Keratinocyte (primary cell): ENCODE measurements around the gene TENM4. TPM values are rescaled to one million over a fixed set of nuclear protein-coding genes. Genes with fewer than 3 reads are reported as not detected.

ENCODE experiments used
- DNase-seq: peaks from one replicate; pipeline ENCODE4 v3.0.0-alpha.2; 2011; ENCODE audit warnings: low read depth, missing footprints, low spot score
- FAIRE-seq: peaks from 2 replicates; lab custom pipeline; 2011; peaks lifted over from hg19 to GRCh38; lab: Jason Lieb, UNC
- H2AFZ ChIP-seq: 2 replicates; pipeline ENCODE4 v1.6.0; 2012; ENCODE audit warnings: low read length, control low read depth, inconsistent platforms; ENCODE audit not compliant: control insufficient read depth
- H3K27ac ChIP-seq: 2 replicates; pipeline ENCODE4 v1.5.1; 2011; ENCODE audit warnings: low read length; ENCODE audit not compliant: control insufficient read depth, insufficient read depth
- H3K27me3 ChIP-seq: 3 replicates; pipeline ENCODE4 v1.6.0; 2011; ENCODE audit warnings: low read length; ENCODE audit not compliant: control insufficient read depth, insufficient read depth; ENCODE audit errors: extremely low read depth
- H3K36me3 ChIP-seq, 2 experiments: 2 replicates in 1 of 2; 3 replicates in 1 of 2; pipeline ENCODE4 v1.5.1; 2011; ENCODE audit warnings: low read length in 2 of 2, mild to moderate bottlenecking in 1 of 2; ENCODE audit not compliant: control insufficient read depth in 2 of 2, insufficient read depth in 2 of 2; ENCODE audit errors: extremely low read depth in 1 of 2
- H3K4me1 ChIP-seq: 3 replicates; pipeline ENCODE4 v1.5.1; 2011; ENCODE audit warnings: low read length; ENCODE audit not compliant: control insufficient read depth, insufficient read depth; ENCODE audit errors: extremely low read depth
- H3K4me2 ChIP-seq: 3 replicates; pipeline ENCODE4 v1.6.0; 2011; ENCODE audit warnings: low read depth, low read length; ENCODE audit not compliant: control insufficient read depth, insufficient read depth; ENCODE audit errors: extremely low read depth
- H3K4me3 ChIP-seq, 3 experiments: fragments of 200-600 bp in 1 of 3; sonication (generic) in 1 of 3; 2 replicates in 2 of 3; 3 replicates in 1 of 3; pipeline ENCODE4 v1.5.1; 2011 to 2016; ENCODE audit warnings: low read length in 3 of 3, mild to moderate bottlenecking in 3 of 3, control low read depth in 2 of 3, inconsistent platforms in 1 of 3, low read depth in 1 of 3, mixed read lengths in 1 of 3, mixed run types in 1 of 3, moderate library complexity in 1 of 3; ENCODE audit not compliant: control insufficient read depth in 2 of 3, insufficient read depth in 2 of 3; ENCODE audit errors: extremely low read depth in 1 of 3
- H3K79me2 ChIP-seq: 2 replicates; pipeline ENCODE4 v1.6.0; 2012; ENCODE audit warnings: low read length; ENCODE audit not compliant: control insufficient read depth, insufficient read depth
- H3K9ac ChIP-seq: 3 replicates; pipeline ENCODE4 v1.6.0; 2011; ENCODE audit warnings: low read length; ENCODE audit not compliant: control insufficient read depth, insufficient read depth; ENCODE audit errors: extremely low read depth
- H3K9me1 ChIP-seq: 3 replicates; pipeline ENCODE4 v1.6.0; 2011; ENCODE audit warnings: low read length; ENCODE audit not compliant: control insufficient read depth, insufficient read depth; ENCODE audit errors: extremely low read depth
- H3K9me3 ChIP-seq: 2 replicates; pipeline ENCODE4 v1.5.1; 2012; ENCODE audit warnings: low read depth, low read length; ENCODE audit not compliant: control insufficient read depth
- H4K20me1 ChIP-seq: 3 replicates; pipeline ENCODE4 v1.6.0; 2011; ENCODE audit warnings: low read length; ENCODE audit not compliant: control insufficient read depth, insufficient read depth; ENCODE audit errors: extremely low read depth
- EZH2 ChIP-seq: IDR thresholded peaks from one replicate; pipeline ENCODE4 v1.6.1; 2012; ENCODE audit warnings: inconsistent platforms, mild to moderate bottlenecking, low read length, moderate library complexity
- dilution Hi-C: fragments of 300-500 bp; cut with MboI; formaldehyde crosslinking; loops from one replicate; pipeline ENCODE4 v1.7.0; 2020; ENCODE audit warnings: low sequenced_read_pairs; ENCODE audit not compliant: extremely low pct_ligation_motif_present
- polyA plus RNA-seq, 5 experiments: library from polyadenylated mRNA; depleted of rRNA in 3 of 5; stranded (reverse) in 3 of 5; stranded (forward) in 1 of 5; unstranded in 1 of 5; fragments of >200 nt; gene quantifications; 1 replicate in 1 of 5; 2 replicates in 3 of 5; 3 replicates in 1 of 5; pipeline versions ENCODE4 v1.2.1 to v1.2.3, GENCODE V29; 2011 to 2012; ENCODE audit warnings: missing spikeins in 2 of 5, low read depth in 1 of 5, low replicate concordance in 1 of 5
- TF ChIP-seq, protein P1 (sequence below), 3 experiments: IDR thresholded peaks in 1 of 3; conservative IDR thresholded peaks in 1 of 3; optimal IDR thresholded peaks in 1 of 3; 2 replicates in 2 of 3; 3 replicates in 1 of 3; pipeline versions ENCODE3 to v1.5.1; 2011; ENCODE audit warnings: low read length in 3 of 3, mild to moderate bottlenecking in 3 of 3, moderate library complexity in 2 of 3, control low read depth in 1 of 3, inconsistent platforms in 1 of 3; ENCODE audit not compliant: insufficient read depth in 2 of 3; ENCODE audit errors: extremely low read depth in 1 of 3

Gene TENM4
- polyA plus RNA-seq, 1 donor (not counting 4 experiments of a cell fraction or from before 2014, with no cell fraction given), result 3.5 TPM

GRCh38 chr11:79021601-79022000, 419.2 kb downstream of the TENM4 start:
- no peaks in the 10 kb centered on the region for H3K27me3 ChIP-seq
- dilution Hi-C loops, result no loop called here

DNA sequence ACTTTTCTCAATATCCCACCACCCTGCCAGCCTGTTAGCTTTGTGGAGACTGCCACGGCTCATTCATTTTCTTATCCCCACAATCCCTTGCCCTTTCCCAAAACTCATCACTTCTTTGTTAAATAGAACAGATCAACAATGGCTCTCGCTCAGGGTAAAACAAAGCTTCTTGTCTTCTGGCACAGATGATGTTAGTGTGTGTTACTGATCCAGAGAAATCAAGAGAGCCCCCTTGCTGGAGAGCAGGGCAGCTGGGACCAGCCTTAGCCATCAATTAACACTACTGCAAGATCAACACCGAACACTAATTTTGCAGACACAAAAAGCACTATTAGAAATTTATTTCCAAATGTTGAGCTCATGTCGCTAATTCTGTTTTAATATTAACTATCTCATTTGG, 420.9 kb downstream of the TENM4 start:
- TF ChIP-seq, protein P1, sequence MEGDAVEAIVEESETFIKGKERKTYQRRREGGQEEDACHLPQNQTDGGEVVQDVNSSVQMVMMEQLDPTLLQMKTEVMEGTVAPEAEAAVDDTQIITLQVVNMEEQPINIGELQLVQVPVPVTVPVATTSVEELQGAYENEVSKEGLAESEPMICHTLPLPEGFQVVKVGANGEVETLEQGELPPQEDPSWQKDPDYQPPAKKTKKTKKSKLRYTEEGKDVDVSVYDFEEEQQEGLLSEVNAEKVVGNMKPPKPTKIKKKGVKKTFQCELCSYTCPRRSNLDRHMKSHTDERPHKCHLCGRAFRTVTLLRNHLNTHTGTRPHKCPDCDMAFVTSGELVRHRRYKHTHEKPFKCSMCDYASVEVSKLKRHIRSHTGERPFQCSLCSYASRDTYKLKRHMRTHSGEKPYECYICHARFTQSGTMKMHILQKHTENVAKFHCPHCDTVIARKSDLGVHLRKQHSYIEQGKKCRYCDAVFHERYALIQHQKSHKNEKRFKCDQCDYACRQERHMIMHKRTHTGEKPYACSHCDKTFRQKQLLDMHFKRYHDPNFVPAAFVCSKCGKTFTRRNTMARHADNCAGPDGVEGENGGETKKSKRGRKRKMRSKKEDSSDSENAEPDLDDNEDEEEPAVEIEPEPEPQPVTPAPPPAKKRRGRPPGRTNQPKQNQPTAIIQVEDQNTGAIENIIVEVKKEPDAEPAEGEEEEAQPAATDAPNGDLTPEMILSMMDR (optimal IDR thresholded peaks at IDR 0.05 in 1 of 3, IDR thresholded peaks at IDR 0.05 in 1 of 3, conservative IDR thresholded peaks at IDR 0.05 in 1 of 3; ENCODE audit: extremely low read depth in 1 of 3, insufficient read depth in 2 of 3, low read length in 3 of 3), result no peak
- no peak for TF ChIP-seq EZH2
- H3K9me3 ChIP-seq, result no peaks in the 10 kb centered on the region

More at GRCh38 chr11:79021601-79022000, 419.2 kb downstream of the TENM4 start:
- Histone ChIP-seq H2AFZ (no peak overlapping the region), H3K4me1 (no peaks in the 10 kb centered on the region), H3K4me3 (no peak overlapping the region), H3K27ac (no peak overlapping the region), H4K20me1 (no peaks in the 10 kb centered on the region), H3K9ac (no peak overlapping the region), H3K4me2 (no peak overlapping the region), H3K9me3 (no peaks in the 10 kb centered on the region), H3K79me2 (no peaks in the 10 kb centered on the region), H3K9me1 (no peaks in the 10 kb centered on the region), H3K36me3 (peaks cover 0 to 1% of the 10 kb centered on the region in 2 experiments)
- DNase-seq, result no peak
- no peak for FAIRE-seq
- TF ChIP-seq, protein P1 (optimal IDR thresholded peaks at IDR 0.05 in 1 of 3, IDR thresholded peaks at IDR 0.05 in 1 of 3, conservative IDR thresholded peaks at IDR 0.05 in 1 of 3; ENCODE audit: extremely low read depth in 1 of 3, insufficient read depth in 2 of 3, low read length in 3 of 3), result no peak
- no peak for TF ChIP-seq EZH2

More for the DNA sequence above, 420.9 kb downstream of the TENM4 start:
- H4K20me1 ChIP-seq, result no peaks in the 10 kb centered on the region
- H3K4me2 ChIP-seq, result no peak overlapping the region
- peaks cover 3% of the 10 kb centered on the region for H3K4me1 ChIP-seq
- H3K27me3 ChIP-seq, result no peaks in the 10 kb centered on the region
- H3K9ac ChIP-seq, result no peak overlapping the region
- no peak overlapping the region for H3K27ac ChIP-seq
- no peak for FAIRE-seq
- no peak overlapping the region for H3K4me3 ChIP-seq
- no peaks in the 10 kb centered on the region for H3K79me2 ChIP-seq
- dilution Hi-C loops, result no loop called here
- no peak for DNase-seq
- H3K9me1 ChIP-seq, result no peaks in the 10 kb centered on the region
- H3K36me3 ChIP-seq, result no peaks in the 10 kb centered on the region
- H2AFZ ChIP-seq, result no peak overlapping the region
